ENCODE measurements around the gene ADARB2.

GRCh38 chr10:1331560-1331959, 405.8 kb downstream of the ADARB2 start:
- TF ChIP-seq CTCF (IDR thresholded peaks at IDR 0.05) (no peak), POLR2A (IDR thresholded peaks at IDR 0.05) (no peak), POLR2AphosphoS5 (IDR thresholded peaks at IDR 0.05) (no peak), EP300 (IDR thresholded peaks at IDR 0.05) (no peak)
